Lung microvascular endothelial cell (primary cell): ENCODE results near the gene PTPRD. TPM values are rescaled to one million over a fixed set of nuclear protein-coding genes. Genes with fewer than 3 reads are reported as not detected.

Experiments
- DNase-seq, 2 donors: peaks; one replicate each; pipeline versions ENCODE4 v3.0.0 to v3.0.0-alpha.2; 2010; ENCODE audit warnings: low read depth in 2 of 2
- total RNA-seq: library from RNA; depleted of rRNA; stranded (reverse); fragments of >200 nt; gene quantifications from 2 replicates; pipeline ENCODE4 v1.2.1, GENCODE V29; 2014

PTPRD gene
- total RNA-seq, 1 donor from 2014 or later = 1.2 TPM

GRCh38 chr9:10054456-10054855 lies 558.3 kb downstream of the PTPRD start:
- no peak for DNase-seq

GRCh38 chr9:10052916-10053315 lies 559.9 kb downstream of the PTPRD start:
- DNase-seq = no peak

- DNase-seq = no peak
Measured at GRCh38 chr9:10052181-10052580, 560.6 kb downstream of the PTPRD start.

- DNase-seq = no peak
Measured at GRCh38 chr9:10050016-10050415, 562.8 kb downstream of the PTPRD start.

- DNase-seq = no peak
Measured at GRCh38 chr9:10048994-10049393, 563.8 kb downstream of the PTPRD start.

- DNase-seq = peak; percentile 13 to 61
Measured at GRCh38 chr9:10045598-10045997, 567.2 kb downstream of the PTPRD start.

GRCh38 chr9:10041726-10042229 lies 571.0 kb downstream of the PTPRD start:
- no peak for DNase-seq

GRCh38 chr9:10036095-10036494 lies 576.7 kb downstream of the PTPRD start:
- no peak for DNase-seq

- DNase-seq = peak in 1 of 2 donors; percentile 11
Measured at GRCh38 chr9:10032166-10032565, 580.6 kb downstream of the PTPRD start.

- DNase-seq = no peak
Measured at GRCh38 chr9:10026443-10026984, 586.3 kb downstream of the PTPRD start.

GRCh38 chr9:10015755-10016154 lies 597.0 kb downstream of the PTPRD start:
- no peak for DNase-seq

- DNase-seq = no peak
Measured at GRCh38 chr9:10014889-10015288, 597.9 kb downstream of the PTPRD start.

GRCh38 chr9:10009401-10009800 lies 603.4 kb downstream of the PTPRD start:
- DNase-seq = no peak

- no peak for DNase-seq
Measured at GRCh38 chr9:10008101-10008799, 604.6 kb downstream of the PTPRD start.

GRCh38 chr9:10007356-10007755 lies 605.4 kb downstream of the PTPRD start:
- no peak for DNase-seq

- DNase-seq = no peak
Measured at GRCh38 chr9:10005206-10005605, 607.6 kb downstream of the PTPRD start.

GRCh38 chr9:10003047-10003446 lies 609.8 kb downstream of the PTPRD start:
- no peak for DNase-seq

- DNase-seq = no peak
Measured at GRCh38 chr9:10000669-10001068, 612.1 kb downstream of the PTPRD start.

GRCh38 chr9:9998491-9999287 lies 614.1 kb downstream of the PTPRD start:
- peak in 1 of 2 donors; percentile 3 for DNase-seq

GRCh38 chr9:9997585-9997984 lies 615.2 kb downstream of the PTPRD start:
- no peak for DNase-seq

- DNase-seq = no peak
Measured at GRCh38 chr9:9996259-9996658, 616.5 kb downstream of the PTPRD start.

- DNase-seq = no peak
Measured at GRCh38 chr9:9992936-9993335, 619.9 kb downstream of the PTPRD start.
